Measurements from ENCODE around the gene SPRR3. TPM values are rescaled to one million over a fixed set of nuclear protein-coding genes. Genes with fewer than 3 reads are reported as not detected.
A peak's percentile ranks its signal among the peaks of the same experiment; 100 is the strongest.

SPRR3 gene
- polyA plus RNA-seq, 3 donors = not detected

DNA sequence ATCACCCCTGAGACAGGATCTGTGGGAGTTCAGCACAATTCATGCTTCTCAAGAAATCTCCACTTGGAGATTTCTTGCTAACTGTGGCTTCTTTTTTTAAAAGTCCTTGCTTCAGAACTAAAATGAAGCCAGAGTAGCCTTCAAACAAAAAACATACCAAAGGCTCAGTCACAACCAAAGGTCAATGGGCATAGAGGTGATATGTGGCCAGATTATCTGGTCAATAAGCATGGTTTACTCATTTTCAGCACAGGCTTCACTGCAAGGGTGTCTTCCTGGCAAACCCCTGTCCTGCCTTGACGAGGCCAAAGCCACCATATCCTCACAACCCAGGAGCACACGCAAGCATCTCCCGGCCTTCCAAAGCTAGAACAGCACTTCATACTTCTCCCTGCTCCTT lies 42.3 kb upstream of the SPRR3 start:
- Mint-ChIP-seq H3K27me3 (ENCODE audit: low read depth in 3 of 3) (peaks cover 1 to 9% (median 4%) of the 10 kb centered on the region in 3 donors), H3K4me1 (no peaks in the 10 kb centered on the region), H3K36me3 (no peaks in the 10 kb centered on the region), H3K4me3 (no peak overlapping the region), H3K9me3 (peaks cover 0 to 2% (median 0%) of the 10 kb centered on the region in 7 donors), H3K27ac (no peak overlapping the region)
- Histone ChIP-seq H3K4me1 (ENCODE audit: control insufficient read depth in 1 of 2, insufficient read depth in 2 of 2, low read length in 2 of 2) (no peaks in the 10 kb centered on the region), H3K27me3 (ENCODE audit: control insufficient read depth in 2 of 2, insufficient read depth in 2 of 2, low read length in 2 of 2) (no peaks in the 10 kb centered on the region), H3K9me3 (replicated peaks in 1 of 2; ENCODE audit: control insufficient read depth in 1 of 2, insufficient read depth in 1 of 2, low read length in 2 of 2) (no peaks in the 10 kb centered on the region), H3K79me2 (ENCODE audit: insufficient read depth, low read length) (no peaks in the 10 kb centered on the region), H3K36me3 (replicated peaks in 1 of 2; ENCODE audit: control insufficient read depth in 1 of 2, insufficient read depth in 2 of 2, low read length in 2 of 2) (no peaks in the 10 kb centered on the region), H2AFZ (ENCODE audit: insufficient read depth, low read depth, low read length, poor library complexity, severe bottlenecking) (no peak overlapping the region), H3K4me3 (replicated peaks in 1 of 3; ENCODE audit: low read depth in 2 of 3, low read length in 3 of 3) (no peak overlapping the region), H3K4me2 (replicated peaks; ENCODE audit: extremely low read depth, low read length, poor library complexity, severe bottlenecking) (no peak overlapping the region), H3K27ac (ENCODE audit: low read depth in 1 of 2, low read length in 2 of 2) (no peak overlapping the region), H4K20me1 (ENCODE audit: insufficient read depth, low read length) (no peaks in the 10 kb centered on the region), H3K9ac (ENCODE audit: insufficient read depth, low read length, poor library complexity, severe bottlenecking) (no peak overlapping the region)
- TF ChIP-seq, protein P1, sequence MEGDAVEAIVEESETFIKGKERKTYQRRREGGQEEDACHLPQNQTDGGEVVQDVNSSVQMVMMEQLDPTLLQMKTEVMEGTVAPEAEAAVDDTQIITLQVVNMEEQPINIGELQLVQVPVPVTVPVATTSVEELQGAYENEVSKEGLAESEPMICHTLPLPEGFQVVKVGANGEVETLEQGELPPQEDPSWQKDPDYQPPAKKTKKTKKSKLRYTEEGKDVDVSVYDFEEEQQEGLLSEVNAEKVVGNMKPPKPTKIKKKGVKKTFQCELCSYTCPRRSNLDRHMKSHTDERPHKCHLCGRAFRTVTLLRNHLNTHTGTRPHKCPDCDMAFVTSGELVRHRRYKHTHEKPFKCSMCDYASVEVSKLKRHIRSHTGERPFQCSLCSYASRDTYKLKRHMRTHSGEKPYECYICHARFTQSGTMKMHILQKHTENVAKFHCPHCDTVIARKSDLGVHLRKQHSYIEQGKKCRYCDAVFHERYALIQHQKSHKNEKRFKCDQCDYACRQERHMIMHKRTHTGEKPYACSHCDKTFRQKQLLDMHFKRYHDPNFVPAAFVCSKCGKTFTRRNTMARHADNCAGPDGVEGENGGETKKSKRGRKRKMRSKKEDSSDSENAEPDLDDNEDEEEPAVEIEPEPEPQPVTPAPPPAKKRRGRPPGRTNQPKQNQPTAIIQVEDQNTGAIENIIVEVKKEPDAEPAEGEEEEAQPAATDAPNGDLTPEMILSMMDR (IDR thresholded peaks at IDR 0.05) = no peak
- no CpG with 5 or more reads among the region's 3 CpGs for WGBS (ENCODE audit: insufficient coverage)
- intact Hi-C loops (cut with micrococcal nuclease) = no loop called here
- DNase-seq = no peak

DNA sequence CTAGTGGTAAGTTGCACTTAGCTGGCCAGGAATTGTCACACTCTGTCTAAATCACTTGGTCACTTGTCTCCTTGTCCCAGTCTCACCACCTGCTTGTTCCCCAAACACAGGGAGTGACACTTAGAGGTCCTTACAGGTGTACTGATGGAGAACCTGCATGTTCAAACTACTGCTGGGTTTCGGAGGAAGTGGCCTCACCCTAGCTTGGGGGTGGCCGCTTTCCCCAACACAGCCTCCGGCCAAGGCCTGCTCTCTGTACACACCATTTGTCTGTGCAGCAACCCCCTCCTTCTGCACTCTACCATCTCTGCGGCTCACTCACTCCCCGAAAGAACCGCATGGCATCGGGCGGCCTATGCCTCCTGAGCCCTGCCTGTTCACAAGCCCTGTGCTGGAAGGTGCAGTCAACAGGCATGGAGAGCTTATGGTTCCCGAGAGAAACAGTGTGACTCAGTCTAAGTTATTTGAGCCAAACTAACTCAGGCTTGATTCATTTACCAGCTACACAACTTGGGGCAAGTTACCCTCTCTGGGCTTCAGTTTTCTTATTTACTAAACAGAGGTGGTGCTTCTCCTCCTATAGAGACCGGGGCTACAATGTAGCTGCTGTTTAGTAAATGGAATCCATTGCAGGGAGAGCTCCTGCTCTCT lies 41.6 kb upstream of the SPRR3 start:
- no peak overlapping the region for H3K4me3 Mint-ChIP-seq
- H3K79me2 ChIP-seq (ENCODE audit: insufficient read depth, low read length) = no peaks in the 10 kb centered on the region
- no peaks in the 10 kb centered on the region for H3K36me3 Mint-ChIP-seq
- H3K27me3 Mint-ChIP-seq (ENCODE audit: low read depth in 3 of 3) = peaks cover 1 to 9% (median 4%) of the 10 kb centered on the region in 3 donors
- intact Hi-C loops (cut with micrococcal nuclease) = no loop called here
- H3K27ac ChIP-seq (ENCODE audit: low read depth in 1 of 2, low read length in 2 of 2) = no peak overlapping the region
- no peak overlapping the region for H3K4me3 ChIP-seq (replicated peaks in 1 of 3; ENCODE audit: low read depth in 2 of 3, low read length in 3 of 3)
- H3K36me3 ChIP-seq (replicated peaks in 1 of 2; ENCODE audit: control insufficient read depth in 1 of 2, insufficient read depth in 2 of 2, low read length in 2 of 2) = no peaks in the 10 kb centered on the region
- H3K4me1 ChIP-seq (ENCODE audit: control insufficient read depth in 1 of 2, insufficient read depth in 2 of 2, low read length in 2 of 2) = no peaks in the 10 kb centered on the region
- H3K27me3 ChIP-seq (ENCODE audit: control insufficient read depth in 2 of 2, insufficient read depth in 2 of 2, low read length in 2 of 2) = no peaks in the 10 kb centered on the region
- H3K27ac Mint-ChIP-seq = peak overlapping the region in 1 of 7 donors; percentile 45
- no peak overlapping the region for H3K9ac ChIP-seq (ENCODE audit: insufficient read depth, low read length, poor library complexity, severe bottlenecking)
- H4K20me1 ChIP-seq (ENCODE audit: insufficient read depth, low read length) = no peaks in the 10 kb centered on the region
- no peaks in the 10 kb centered on the region for H3K4me1 Mint-ChIP-seq
- WGBS (ENCODE audit: insufficient coverage) = 94% methylated on average over 9 of the region's 10 CpGs
- H3K9me3 Mint-ChIP-seq = peaks cover 0 to 2% (median 0%) of the 10 kb centered on the region in 7 donors
- no peak overlapping the region for H3K4me2 ChIP-seq (replicated peaks; ENCODE audit: extremely low read depth, low read length, poor library complexity, severe bottlenecking)
- TF ChIP-seq, protein P1 (IDR thresholded peaks at IDR 0.05) = no peak
- DNase-seq = no peak
- H3K9me3 ChIP-seq (replicated peaks in 1 of 2; ENCODE audit: control insufficient read depth in 1 of 2, insufficient read depth in 1 of 2, low read length in 2 of 2) = no peaks in the 10 kb centered on the region
- no peak overlapping the region for H2AFZ ChIP-seq (ENCODE audit: insufficient read depth, low read depth, low read length, poor library complexity, severe bottlenecking)

Data from CD14-positive monocyte (primary cell).